T-helper 1 cell treated with Interleukin-12 subunit alpha and Interleukin-12 subunit beta and Interleukin-4 antibody, amounts not matched to agents 30 μg/mL and 1 μg/mL, for 36 hours (primary cell): Measurements from ENCODE around the gene TDRD12.

Source experiments
- H3K27ac Mint-ChIP-seq: one replicate; pipeline ENCODE4 v1.8.0; 2021; ENCODE audit warnings: mild to moderate bottlenecking, mixed read lengths
- H3K27me3 Mint-ChIP-seq: one replicate; pipeline ENCODE4 v1.8.0; 2021; ENCODE audit warnings: low read depth, mixed read lengths
- H3K36me3 Mint-ChIP-seq: one replicate; pipeline ENCODE4 v1.8.0; 2021; ENCODE audit warnings: low read depth, mixed read lengths
- H3K4me1 Mint-ChIP-seq: one replicate; pipeline ENCODE4 v1.8.0; 2021; ENCODE audit warnings: low read depth, mixed read lengths
- H3K4me3 Mint-ChIP-seq: one replicate; pipeline ENCODE4 v1.8.0; 2021; ENCODE audit warnings: mild to moderate bottlenecking, moderate library complexity, mixed read lengths
- H3K9me3 Mint-ChIP-seq: one replicate; pipeline ENCODE4 v1.8.0; 2021; ENCODE audit warnings: mixed read lengths

The TDRD12 gene

GRCh38 chr19:32798201-32798600 lies 78.6 kb downstream of the TDRD12 start:
- H3K9me3 Mint-ChIP-seq: no peaks in the 10 kb centered on the region
- peaks cover 22% of the 10 kb centered on the region for H3K4me1 Mint-ChIP-seq
- H3K36me3 Mint-ChIP-seq: no peaks in the 10 kb centered on the region
- no peaks in the 10 kb centered on the region for H3K27me3 Mint-ChIP-seq
- H3K4me3 Mint-ChIP-seq: no peak overlapping the region
- H3K27ac Mint-ChIP-seq: no peak overlapping the region

- H3K27ac Mint-ChIP-seq: no peak overlapping the region
- H3K4me3 Mint-ChIP-seq: no peak overlapping the region
- H3K4me1 Mint-ChIP-seq: peaks cover 7% of the 10 kb centered on the region
- H3K27me3 Mint-ChIP-seq: no peaks in the 10 kb centered on the region
- H3K9me3 Mint-ChIP-seq: no peaks in the 10 kb centered on the region
- no peaks in the 10 kb centered on the region for H3K36me3 Mint-ChIP-seq
Observed at GRCh38 chr19:32800191-32800590, 80.6 kb downstream of the TDRD12 start.

- H3K4me3 Mint-ChIP-seq: no peak overlapping the region
- no peak overlapping the region for H3K27ac Mint-ChIP-seq
- no peaks in the 10 kb centered on the region for H3K9me3 Mint-ChIP-seq
- H3K4me1 Mint-ChIP-seq: peaks cover 4% of the 10 kb centered on the region
- H3K36me3 Mint-ChIP-seq: no peaks in the 10 kb centered on the region
- H3K27me3 Mint-ChIP-seq: no peaks in the 10 kb centered on the region
Observed at GRCh38 chr19:32800754-32801153, 81.2 kb downstream of the TDRD12 start.

GRCh38 chr19:32802840-32803239 lies 83.3 kb downstream of the TDRD12 start:
- peaks cover 4% of the 10 kb centered on the region for H3K4me1 Mint-ChIP-seq
- H3K4me3 Mint-ChIP-seq: no peak overlapping the region
- H3K9me3 Mint-ChIP-seq: no peaks in the 10 kb centered on the region
- H3K27ac Mint-ChIP-seq: no peak overlapping the region
- H3K27me3 Mint-ChIP-seq: no peaks in the 10 kb centered on the region
- no peaks in the 10 kb centered on the region for H3K36me3 Mint-ChIP-seq

- Mint-ChIP-seq H3K27ac (no peak overlapping the region), H3K4me3 (no peak overlapping the region), H3K9me3 (no peaks in the 10 kb centered on the region), H3K36me3 (no peaks in the 10 kb centered on the region), H3K4me1 (peaks cover 9% of the 10 kb centered on the region), H3K27me3 (peaks cover 13% of the 10 kb centered on the region)
Observed at GRCh38 chr19:32808236-32808635, 88.7 kb downstream of the TDRD12 start.

- peaks cover 9% of the 10 kb centered on the region for H3K4me1 Mint-ChIP-seq
- H3K27me3 Mint-ChIP-seq: peaks cover 13% of the 10 kb centered on the region
- no peak overlapping the region for H3K27ac Mint-ChIP-seq
- H3K9me3 Mint-ChIP-seq: no peaks in the 10 kb centered on the region
- no peak overlapping the region for H3K4me3 Mint-ChIP-seq
- H3K36me3 Mint-ChIP-seq: no peaks in the 10 kb centered on the region
Observed at GRCh38 chr19:32809254-32809653, 89.7 kb downstream of the TDRD12 start.

- H3K4me1 Mint-ChIP-seq: peaks cover 9% of the 10 kb centered on the region
- H3K27me3 Mint-ChIP-seq: peaks cover 13% of the 10 kb centered on the region
- no peak overlapping the region for H3K4me3 Mint-ChIP-seq
- no peaks in the 10 kb centered on the region for H3K9me3 Mint-ChIP-seq
- no peaks in the 10 kb centered on the region for H3K36me3 Mint-ChIP-seq
- H3K27ac Mint-ChIP-seq: no peak overlapping the region
Observed at GRCh38 chr19:32809754-32810153, 90.2 kb downstream of the TDRD12 start.

GRCh38 chr19:32810452-32810851 lies 90.9 kb downstream of the TDRD12 start:
- no peaks in the 10 kb centered on the region for H3K36me3 Mint-ChIP-seq
- H3K9me3 Mint-ChIP-seq: no peaks in the 10 kb centered on the region
- no peak overlapping the region for H3K4me3 Mint-ChIP-seq
- no peak overlapping the region for H3K27ac Mint-ChIP-seq
- peaks cover 9% of the 10 kb centered on the region for H3K4me1 Mint-ChIP-seq
- H3K27me3 Mint-ChIP-seq: peaks cover 13% of the 10 kb centered on the region

GRCh38 chr19:32811151-32811550 lies 91.6 kb downstream of the TDRD12 start:
- Mint-ChIP-seq H3K4me3 (no peak overlapping the region), H3K27ac (no peak overlapping the region), H3K4me1 (peaks cover 9% of the 10 kb centered on the region), H3K27me3 (peaks cover 13% of the 10 kb centered on the region), H3K9me3 (no peaks in the 10 kb centered on the region), H3K36me3 (no peaks in the 10 kb centered on the region)

GRCh38 chr19:32812036-32812435 lies 92.5 kb downstream of the TDRD12 start:
- peaks cover 17% of the 10 kb centered on the region for H3K27me3 Mint-ChIP-seq
- H3K9me3 Mint-ChIP-seq: no peaks in the 10 kb centered on the region
- H3K4me3 Mint-ChIP-seq: no peak overlapping the region
- no peak overlapping the region for H3K27ac Mint-ChIP-seq
- H3K4me1 Mint-ChIP-seq: peaks cover 9% of the 10 kb centered on the region
- no peaks in the 10 kb centered on the region for H3K36me3 Mint-ChIP-seq

- no peaks in the 10 kb centered on the region for H3K9me3 Mint-ChIP-seq
- H3K27me3 Mint-ChIP-seq: peaks cover 17% of the 10 kb centered on the region
- H3K4me3 Mint-ChIP-seq: no peak overlapping the region
- H3K36me3 Mint-ChIP-seq: no peaks in the 10 kb centered on the region
- peaks cover 9% of the 10 kb centered on the region for H3K4me1 Mint-ChIP-seq
- no peak overlapping the region for H3K27ac Mint-ChIP-seq
Observed at GRCh38 chr19:32812571-32812970, 93.0 kb downstream of the TDRD12 start.

GRCh38 chr19:32813862-32814425 lies 94.4 kb downstream of the TDRD12 start:
- Mint-ChIP-seq H3K27me3 (peaks cover 13% of the 10 kb centered on the region), H3K27ac (no peak overlapping the region), H3K36me3 (no peaks in the 10 kb centered on the region), H3K4me3 (no peak overlapping the region), H3K9me3 (no peaks in the 10 kb centered on the region), H3K4me1 (peaks cover 9% of the 10 kb centered on the region)

- H3K4me3 Mint-ChIP-seq: no peak overlapping the region
- peaks cover 11% of the 10 kb centered on the region for H3K27me3 Mint-ChIP-seq
- H3K36me3 Mint-ChIP-seq: no peaks in the 10 kb centered on the region
- no peaks in the 10 kb centered on the region for H3K9me3 Mint-ChIP-seq
- no peak overlapping the region for H3K27ac Mint-ChIP-seq
- H3K4me1 Mint-ChIP-seq: peaks cover 3% of the 10 kb centered on the region
Observed at GRCh38 chr19:32814624-32815023, 95.1 kb downstream of the TDRD12 start.

- H3K36me3 Mint-ChIP-seq: no peaks in the 10 kb centered on the region
- H3K9me3 Mint-ChIP-seq: no peaks in the 10 kb centered on the region
- no peak overlapping the region for H3K27ac Mint-ChIP-seq
- peaks cover 2% of the 10 kb centered on the region for H3K4me1 Mint-ChIP-seq
- H3K27me3 Mint-ChIP-seq: peaks cover 17% of the 10 kb centered on the region
- H3K4me3 Mint-ChIP-seq: no peak overlapping the region
Observed at GRCh38 chr19:32816555-32817099, 97.1 kb downstream of the TDRD12 start.

GRCh38 chr19:32817569-32818476 lies 98.3 kb downstream of the TDRD12 start:
- peaks cover 17% of the 10 kb centered on the region for H3K27me3 Mint-ChIP-seq
- H3K9me3 Mint-ChIP-seq: no peaks in the 10 kb centered on the region
- no peak overlapping the region for H3K27ac Mint-ChIP-seq
- H3K4me1 Mint-ChIP-seq: peaks cover 2% of the 10 kb centered on the region
- H3K36me3 Mint-ChIP-seq: no peaks in the 10 kb centered on the region
- no peak overlapping the region for H3K4me3 Mint-ChIP-seq
